ENCODE data around the gene RMND5B.
A peak's percentile ranks its signal among the peaks of the same experiment; 100 is the strongest.

The RMND5B gene

GRCh38 chr5:178147406-178147805 is 16.6 kb downstream of the RMND5B start:
- Histone ChIP-seq H3K36me3 (ENCODE audit: control insufficient read depth, insufficient read depth, low read length) (peaks cover 40% of the 10 kb centered on the region), H3K4me1 (ENCODE audit: control insufficient read depth, insufficient read depth, low read length) (peaks cover 2% of the 10 kb centered on the region), H3K9me3 (ENCODE audit: control insufficient read depth, low read length) (no peaks in the 10 kb centered on the region), H3K27ac (ENCODE audit: insufficient read depth, low read depth, low read length, poor library complexity, severe bottlenecking) (no peak overlapping the region), H3K4me3 (ENCODE audit: insufficient read depth, low read depth, low read length) (no peak overlapping the region), H3K27me3 (ENCODE audit: control insufficient read depth, insufficient read depth, low read length, poor library complexity, severe bottlenecking) (no peaks in the 10 kb centered on the region)
- WGBS, 2 experiments: 90% methylated on average over 15 of the region's 15 CpGs

- peaks cover 40% of the 10 kb centered on the region for H3K36me3 ChIP-seq (ENCODE audit: control insufficient read depth, insufficient read depth, low read length)
- H3K4me1 ChIP-seq (ENCODE audit: control insufficient read depth, insufficient read depth, low read length): peaks cover 9% of the 10 kb centered on the region
- no peaks in the 10 kb centered on the region for H3K9me3 ChIP-seq (ENCODE audit: control insufficient read depth, low read length)
- H3K27me3 ChIP-seq (ENCODE audit: control insufficient read depth, insufficient read depth, low read length, poor library complexity, severe bottlenecking): no peaks in the 10 kb centered on the region
- no peak overlapping the region for H3K27ac ChIP-seq (ENCODE audit: insufficient read depth, low read depth, low read length, poor library complexity, severe bottlenecking)
- no peak overlapping the region for H3K4me3 ChIP-seq (ENCODE audit: insufficient read depth, low read depth, low read length)
- 93 to 94% methylated on average over 11 of the region's 11 CpGs for WGBS, 2 experiments
Observed at GRCh38 chr5:178149199-178149932, 18.6 kb downstream of the RMND5B start.

- Histone ChIP-seq H3K27me3 (ENCODE audit: control insufficient read depth, insufficient read depth, low read length, poor library complexity, severe bottlenecking) (no peaks in the 10 kb centered on the region), H3K9me3 (ENCODE audit: control insufficient read depth, low read length) (no peaks in the 10 kb centered on the region), H3K4me3 (ENCODE audit: insufficient read depth, low read depth, low read length) (no peak overlapping the region), H3K4me1 (ENCODE audit: control insufficient read depth, insufficient read depth, low read length) (peaks cover 9% of the 10 kb centered on the region), H3K27ac (ENCODE audit: insufficient read depth, low read depth, low read length, poor library complexity, severe bottlenecking) (no peak overlapping the region), H3K36me3 (ENCODE audit: control insufficient read depth, insufficient read depth, low read length) (peaks cover 40% of the 10 kb centered on the region)
- WGBS, 2 experiments: 85 to 87% methylated on average over 11 of the region's 11 CpGs
Observed at GRCh38 chr5:178150977-178151734, 20.3 kb downstream of the RMND5B start.

GRCh38 chr5:178152491-178153444 is 22.0 kb downstream of the RMND5B start:
- H3K4me1 ChIP-seq (ENCODE audit: control insufficient read depth, insufficient read depth, low read length): peaks cover 9% of the 10 kb centered on the region
- H3K9me3 ChIP-seq (ENCODE audit: control insufficient read depth, low read length): no peaks in the 10 kb centered on the region
- peak overlapping the region; percentile 60 for H3K27ac ChIP-seq (ENCODE audit: insufficient read depth, low read depth, low read length, poor library complexity, severe bottlenecking)
- H3K36me3 ChIP-seq (ENCODE audit: control insufficient read depth, insufficient read depth, low read length): peaks cover 27% of the 10 kb centered on the region
- WGBS, 2 experiments: 54 to 57% methylated on average over 31 of the region's 31 CpGs
- peak overlapping the region; percentile 90 for H3K4me3 ChIP-seq (ENCODE audit: insufficient read depth, low read depth, low read length)
- no peaks in the 10 kb centered on the region for H3K27me3 ChIP-seq (ENCODE audit: control insufficient read depth, insufficient read depth, low read length, poor library complexity, severe bottlenecking)

- Histone ChIP-seq H3K4me3 (ENCODE audit: insufficient read depth, low read depth, low read length) (peak within 1 kb of the TSS; percentile 90), H3K36me3 (ENCODE audit: control insufficient read depth, insufficient read depth, low read length) (peaks cover 17% of the 10 kb centered on the region), H3K9me3 (ENCODE audit: control insufficient read depth, low read length) (no peaks in the 10 kb centered on the region), H3K27ac (ENCODE audit: insufficient read depth, low read depth, low read length, poor library complexity, severe bottlenecking) (peak within 1 kb of the TSS; percentile 60), H3K4me1 (ENCODE audit: control insufficient read depth, insufficient read depth, low read length) (peaks cover 9% of the 10 kb centered on the region), H3K27me3 (ENCODE audit: control insufficient read depth, insufficient read depth, low read length, poor library complexity, severe bottlenecking) (no peaks in the 10 kb centered on the region)
- WGBS, 2 experiments: 6 to 7% methylated on average over 68 of the region's 68 CpGs
Observed at GRCh38 chr5:178153530-178154340, 22.9 kb downstream of the RMND5B start, which contains the start of gene NHP2. Gene NHP2, minus strand, starts transcription at chr5:178153885. Its CDS starts 68 bp downstream, at chr5:178153817.

DNA sequence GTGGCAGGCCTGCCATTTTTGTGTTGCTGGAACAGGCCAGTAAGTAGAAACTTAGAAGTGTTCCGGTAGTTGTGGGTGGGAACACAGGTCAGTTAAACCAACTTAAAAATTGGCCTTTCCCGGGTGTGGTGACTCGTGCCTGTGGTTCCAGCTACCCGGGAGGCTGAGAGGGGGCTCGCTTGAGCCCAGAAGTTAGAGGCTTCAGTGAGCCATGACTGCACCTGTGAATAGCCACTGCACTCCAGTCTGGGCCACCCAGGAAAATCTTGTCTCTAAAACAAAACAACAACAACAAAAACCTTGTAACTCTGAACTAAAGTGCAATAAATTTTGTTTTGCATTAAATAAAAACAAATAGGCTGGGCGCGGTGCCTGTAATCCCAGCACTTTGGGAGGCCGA is 24.3 kb downstream of the RMND5B start:
- 93 to 94% methylated on average over 8 of the region's 8 CpGs for WGBS, 2 experiments

GRCh38 chr5:178160176-178160575 is 29.4 kb downstream of the RMND5B start:
- H3K36me3 ChIP-seq (ENCODE audit: control insufficient read depth, insufficient read depth, low read length): no peaks in the 10 kb centered on the region

More for the DNA sequence above, 24.3 kb downstream of the RMND5B start:
- Histone ChIP-seq H3K4me1 (ENCODE audit: control insufficient read depth, insufficient read depth, low read length) (peaks cover 9% of the 10 kb centered on the region), H3K9me3 (ENCODE audit: control insufficient read depth, low read length) (no peaks in the 10 kb centered on the region), H3K27me3 (ENCODE audit: control insufficient read depth, insufficient read depth, low read length, poor library complexity, severe bottlenecking) (no peaks in the 10 kb centered on the region), H3K4me3 (ENCODE audit: insufficient read depth, low read depth, low read length) (no peak overlapping the region), H3K27ac (ENCODE audit: insufficient read depth, low read depth, low read length, poor library complexity, severe bottlenecking) (no peak overlapping the region), H3K36me3 (ENCODE audit: control insufficient read depth, insufficient read depth, low read length) (peaks cover 11% of the 10 kb centered on the region)

GRCh38 chr5:178162481-178162880 is 31.7 kb downstream of the RMND5B start:
- no peaks in the 10 kb centered on the region for H3K4me1 ChIP-seq (ENCODE audit: control insufficient read depth, insufficient read depth, low read length)
- no peak overlapping the region for H3K27ac ChIP-seq (ENCODE audit: insufficient read depth, low read depth, low read length, poor library complexity, severe bottlenecking)
- no peak overlapping the region for H3K4me3 ChIP-seq (ENCODE audit: insufficient read depth, low read depth, low read length)
- H3K36me3 ChIP-seq (ENCODE audit: control insufficient read depth, insufficient read depth, low read length): no peaks in the 10 kb centered on the region
- 85 to 89% methylated on average over 9 of the region's 9 CpGs for WGBS, 2 experiments
- peaks cover 7% of the 10 kb centered on the region for H3K27me3 ChIP-seq (ENCODE audit: control insufficient read depth, insufficient read depth, low read length, poor library complexity, severe bottlenecking)
- no peaks in the 10 kb centered on the region for H3K9me3 ChIP-seq (ENCODE audit: control insufficient read depth, low read length)

More at GRCh38 chr5:178160176-178160575, 29.4 kb downstream of the RMND5B start:
- Histone ChIP-seq H3K4me1 (ENCODE audit: control insufficient read depth, insufficient read depth, low read length) (no peaks in the 10 kb centered on the region), H3K27ac (ENCODE audit: insufficient read depth, low read depth, low read length, poor library complexity, severe bottlenecking) (no peak overlapping the region), H3K9me3 (ENCODE audit: control insufficient read depth, low read length) (no peaks in the 10 kb centered on the region), H3K4me3 (ENCODE audit: insufficient read depth, low read depth, low read length) (no peak overlapping the region), H3K27me3 (ENCODE audit: control insufficient read depth, insufficient read depth, low read length, poor library complexity, severe bottlenecking) (peaks cover 7% of the 10 kb centered on the region)
- 82 to 93% methylated on average over 5 of the region's 5 CpGs for WGBS, 2 experiments
